ENCODE results near the gene RALGPS1. TPM values are rescaled to one million over a fixed set of nuclear protein-coding genes. Genes with fewer than 3 reads are reported as not detected.

RALGPS1 gene
- polyA plus RNA-seq, 1 of the 3 experiments (the other 2 are of a cell fraction), result 3.9 TPM

- CTCF ChIA-PET, result interaction anchor here (0.8 to 8.1 kb wide), 9 partner anchors 12 to 475 kb away, joined by 3 to 202 read pairs (median 14); partner anchors contain the start of gene RALGPS1
- H4K20me1 ChIP-seq (ENCODE audit: insufficient read depth), result no peaks in the 10 kb centered on the region
- H3K4me1 ChIP-seq (ENCODE audit: control insufficient read depth in 1 of 2, insufficient read depth in 2 of 2, low read depth in 1 of 2, low read length in 1 of 2), result peaks cover 0 to 4% of the 10 kb centered on the region in 2 experiments; a peak in 2 of 4 replicates
These were observed 27.8 kb downstream of the RALGPS1 start for GRCh38 chr9:126942399-126942798.

GRCh38 chr9:126945682-126946081 is 31.1 kb downstream of the RALGPS1 start:
- Histone ChIP-seq H3K79me2 (ENCODE audit: insufficient read depth) (no peaks in the 10 kb centered on the region), H3K27ac (ENCODE audit: low read depth in 2 of 2, low read length in 1 of 2) (no peak overlapping the region), H4K20me1 (ENCODE audit: insufficient read depth) (no peaks in the 10 kb centered on the region), H3K4me3 (ENCODE audit: low read depth in 2 of 2, low read length in 1 of 2) (no peak overlapping the region), H3K4me2 (no peak overlapping the region), H3K4me1 (ENCODE audit: control insufficient read depth in 1 of 2, insufficient read depth in 2 of 2, low read depth in 1 of 2, low read length in 1 of 2) (no peaks in the 10 kb centered on the region; a peak in 2 of 4 replicates), H3F3A (replicated peaks; ENCODE audit: insufficient read depth) (no peaks in the 10 kb centered on the region), H3K36me3 (replicated peaks in 1 of 2; ENCODE audit: control insufficient read depth in 1 of 2, insufficient read depth in 2 of 2, low read length in 1 of 2) (no peaks in the 10 kb centered on the region), H3K9me2 (no peaks in the 10 kb centered on the region), H3K27me3 (ENCODE audit: insufficient read depth) (no peaks in the 10 kb centered on the region), H2AFZ (ENCODE audit: low read depth) (no peak overlapping the region), H3K9me3 (no peaks in the 10 kb centered on the region), H3K9ac (no peak overlapping the region)
- POLR2A ChIA-PET, result no interaction called here
- CTCF ChIA-PET, result interaction anchor here (2.5 to 8.1 kb wide), 2 partner anchors 11 to 253 kb away, joined by 13 to 202 read pairs; no protein-coding TSS in a partner anchor
- TF ChIP-seq YY1 (IDR thresholded peaks at IDR 0.05; ENCODE audit: low read depth) (no peak), RXRA (IDR thresholded peaks at IDR 0.05; ENCODE audit: borderline replicate concordance, low read depth) (no peak), RCOR1 (IDR thresholded peaks at IDR 0.05; ENCODE audit: low read length) (no peak), POLR2AphosphoS5 (IDR thresholded peaks at IDR 0.05; ENCODE audit: low read depth, low read length) (no peak), FOXJ3 (CRISPR knock-in tag; IDR thresholded peaks at IDR 0.05) (no peak), SIN3A (IDR thresholded peaks at IDR 0.05; ENCODE audit: borderline replicate concordance, low read depth, low read length) (no peak), SMC3 (IDR thresholded peaks at IDR 0.05; ENCODE audit: low read depth, low read length) (no peak), NRF1 (IDR thresholded peaks at IDR 0.05; ENCODE audit: low read depth, low read length) (no peak)
- DNase-seq, result no peak
- 82% methylated on average over 7 of the region's 7 CpGs for WGBS (ENCODE audit: low lambda C conversion rate)

More at GRCh38 chr9:126942399-126942798, 27.8 kb downstream of the RALGPS1 start:
- Histone ChIP-seq H3K4me2 (no peak overlapping the region), H3K9me3 (no peaks in the 10 kb centered on the region), H3K36me3 (replicated peaks in 1 of 2; ENCODE audit: control insufficient read depth in 1 of 2, insufficient read depth in 2 of 2, low read length in 1 of 2) (no peaks in the 10 kb centered on the region), H3K4me3 (ENCODE audit: low read depth in 2 of 2, low read length in 1 of 2) (no peak overlapping the region), H3F3A (replicated peaks; ENCODE audit: insufficient read depth) (no peaks in the 10 kb centered on the region), H3K79me2 (ENCODE audit: insufficient read depth) (no peaks in the 10 kb centered on the region), H3K9ac (no peak overlapping the region), H3K27ac (ENCODE audit: low read depth in 2 of 2, low read length in 1 of 2) (peak overlapping the region in 1 of 2 experiments; percentile 62; a peak in 1 of 4 replicates), H3K27me3 (ENCODE audit: insufficient read depth) (no peaks in the 10 kb centered on the region), H2AFZ (ENCODE audit: low read depth) (no peak overlapping the region), H3K9me2 (no peaks in the 10 kb centered on the region)
- POLR2A ChIA-PET, result interaction anchor here (0.7 kb wide), 1 partner anchor 256 kb away, joined by 3 read pairs; no protein-coding TSS in a partner anchor
- TF ChIP-seq RCOR1 (IDR thresholded peaks at IDR 0.05; ENCODE audit: low read length), result no peak
- no peak for TF ChIP-seq NRF1 (IDR thresholded peaks at IDR 0.05; ENCODE audit: low read depth, low read length)
- no peak for TF ChIP-seq REST (IDR thresholded peaks at IDR 0.05; ENCODE audit: low read depth, low read length)
- no peak for TF ChIP-seq NFIC (IDR thresholded peaks at IDR 0.05; ENCODE audit: borderline replicate concordance)
- TF ChIP-seq SMC3 (IDR thresholded peaks at IDR 0.05; ENCODE audit: low read depth, low read length), result no peak
- peak; percentile 37; the same call in 1 of the 2 replicates for TF ChIP-seq TCF12 (IDR thresholded peaks at IDR 0.05)
- TF ChIP-seq MXI1 (IDR thresholded peaks at IDR 0.05; ENCODE audit: low read depth, low read length), result no peak
- DNase-seq, result no peak
